Duodenal mucosa (tissue), 2 donors: ENCODE results near the gene LAMC2.

ENCODE experiments used
- H3K27ac ChIP-seq: one replicate; pipeline ENCODE4 v1.7.0; 2013; ENCODE audit warnings: low read depth, low read length
- H3K27me3 ChIP-seq, 2 donors: one replicate each; pipeline ENCODE4 v1.7.0; 2013; ENCODE audit warnings: low read length in 2 of 2, control low read depth in 1 of 2; ENCODE audit not compliant: insufficient read depth in 2 of 2, control insufficient read depth in 1 of 2
- H3K36me3 ChIP-seq, 2 donors: one replicate each; pipeline ENCODE4 v1.7.0; 2013; ENCODE audit warnings: low read length in 2 of 2, control low read depth in 1 of 2; ENCODE audit not compliant: insufficient read depth in 2 of 2, control insufficient read depth in 1 of 2
- H3K4me1 ChIP-seq, 2 donors: one replicate each; pipeline ENCODE4 v1.7.0; 2013; ENCODE audit warnings: low read length in 2 of 2, control low read depth in 1 of 2; ENCODE audit not compliant: insufficient read depth in 2 of 2, control insufficient read depth in 1 of 2
- H3K4me3 ChIP-seq, 2 donors: one replicate each; pipeline ENCODE4 v1.7.0; 2013; ENCODE audit warnings: low read length in 2 of 2, low read depth in 1 of 2
- H3K9ac ChIP-seq, 2 donors: one replicate each; pipeline ENCODE4 v1.7.0; 2013; ENCODE audit warnings: low read length in 2 of 2, low read depth in 1 of 2
- H3K9me3 ChIP-seq, 2 donors: one replicate each; pipeline ENCODE4 v1.7.0; 2013; ENCODE audit warnings: low read length in 2 of 2, control low read depth in 1 of 2; ENCODE audit not compliant: control insufficient read depth in 1 of 2

Gene LAMC2

GRCh38 chr1:183166454-183166853, 19.6 kb upstream of the LAMC2 start:
- Histone ChIP-seq H3K4me3 (no peak overlapping the region), H3K27ac (no peak overlapping the region), H3K9me3 (no peaks in the 10 kb centered on the region), H3K36me3 (no peaks in the 10 kb centered on the region), H3K9ac (no peak overlapping the region), H3K4me1 (no peaks in the 10 kb centered on the region), H3K27me3 (no peaks in the 10 kb centered on the region)

- H3K9me3 ChIP-seq = no peaks in the 10 kb centered on the region
- H3K36me3 ChIP-seq = no peaks in the 10 kb centered on the region
- no peaks in the 10 kb centered on the region for H3K4me1 ChIP-seq
- H3K27me3 ChIP-seq = no peaks in the 10 kb centered on the region
- H3K9ac ChIP-seq = no peak overlapping the region
- no peak overlapping the region for H3K27ac ChIP-seq
- no peak overlapping the region for H3K4me3 ChIP-seq
These were observed 18.4 kb upstream of the LAMC2 start for GRCh38 chr1:183167676-183168075.

GRCh38 chr1:183168308-183168707, 17.8 kb upstream of the LAMC2 start:
- no peaks in the 10 kb centered on the region for H3K9me3 ChIP-seq
- no peaks in the 10 kb centered on the region for H3K27me3 ChIP-seq
- H3K9ac ChIP-seq = no peak overlapping the region
- no peak overlapping the region for H3K4me3 ChIP-seq
- H3K4me1 ChIP-seq = no peaks in the 10 kb centered on the region
- H3K36me3 ChIP-seq = no peaks in the 10 kb centered on the region
- no peak overlapping the region for H3K27ac ChIP-seq

- Histone ChIP-seq H3K36me3 (no peaks in the 10 kb centered on the region), H3K9ac (no peak overlapping the region), H3K27ac (no peak overlapping the region), H3K27me3 (no peaks in the 10 kb centered on the region), H3K4me3 (no peak overlapping the region), H3K9me3 (no peaks in the 10 kb centered on the region), H3K4me1 (peaks cover 0 to 4% of the 10 kb centered on the region in 2 donors)
These were observed 12.2 kb upstream of the LAMC2 start for GRCh38 chr1:183173828-183174227.

GRCh38 chr1:183175631-183176030, 10.4 kb upstream of the LAMC2 start:
- H3K4me3 ChIP-seq = no peak overlapping the region
- no peaks in the 10 kb centered on the region for H3K9me3 ChIP-seq
- no peak overlapping the region for H3K9ac ChIP-seq
- H3K36me3 ChIP-seq = no peaks in the 10 kb centered on the region
- no peaks in the 10 kb centered on the region for H3K27me3 ChIP-seq
- H3K4me1 ChIP-seq = peaks cover 0 to 10% of the 10 kb centered on the region in 2 donors
- H3K27ac ChIP-seq = no peak overlapping the region

- Histone ChIP-seq H3K27me3 (no peaks in the 10 kb centered on the region), H3K9ac (no peak overlapping the region), H3K9me3 (no peaks in the 10 kb centered on the region), H3K4me3 (no peak overlapping the region), H3K4me1 (peaks cover 0 to 13% of the 10 kb centered on the region in 2 donors), H3K36me3 (no peaks in the 10 kb centered on the region), H3K27ac (no peak overlapping the region)
These were observed 7.5 kb upstream of the LAMC2 start for GRCh38 chr1:183178545-183178944.

GRCh38 chr1:183179033-183179432, 7.0 kb upstream of the LAMC2 start:
- Histone ChIP-seq H3K4me3 (no peak overlapping the region), H3K27me3 (no peaks in the 10 kb centered on the region), H3K27ac (no peak overlapping the region)

GRCh38 chr1:183180218-183180617, 5.8 kb upstream of the LAMC2 start:
- Histone ChIP-seq H3K36me3 (no peaks in the 10 kb centered on the region), H3K27ac (no peak overlapping the region), H3K9me3 (no peaks in the 10 kb centered on the region), H3K9ac (no peak overlapping the region), H3K27me3 (no peaks in the 10 kb centered on the region), H3K4me3 (no peak overlapping the region), H3K4me1 (peaks cover 0 to 13% of the 10 kb centered on the region in 2 donors)

More at GRCh38 chr1:183179033-183179432, 7.0 kb upstream of the LAMC2 start:
- H3K36me3 ChIP-seq = no peaks in the 10 kb centered on the region
- peaks cover 0 to 13% of the 10 kb centered on the region in 2 donors for H3K4me1 ChIP-seq
- no peak overlapping the region for H3K9ac ChIP-seq
- no peaks in the 10 kb centered on the region for H3K9me3 ChIP-seq

- Histone ChIP-seq H3K27ac (no peak overlapping the region), H3K9ac (no peak overlapping the region)
These were observed 5.4 kb upstream of the LAMC2 start for GRCh38 chr1:183180634-183181056.

GRCh38 chr1:183186841-183187240, 777 bp downstream of the LAMC2 start:
- Histone ChIP-seq H3K36me3 (no peaks in the 10 kb centered on the region), H3K4me1 (peaks cover 0 to 3% of the 10 kb centered on the region in 2 donors), H3K9ac (peak overlapping the region in 1 of 2 donors; percentile 57), H3K4me3 (peak overlapping the region; percentile 63 to 68), H3K9me3 (no peaks in the 10 kb centered on the region), H3K27me3 (peaks cover 0 to 4% of the 10 kb centered on the region in 2 donors), H3K27ac (no peak overlapping the region)

More at GRCh38 chr1:183180634-183181056, 5.4 kb upstream of the LAMC2 start:
- no peaks in the 10 kb centered on the region for H3K9me3 ChIP-seq
- no peak overlapping the region for H3K4me3 ChIP-seq
- H3K27me3 ChIP-seq = no peaks in the 10 kb centered on the region
- H3K4me1 ChIP-seq = peaks cover 0 to 13% of the 10 kb centered on the region in 2 donors
- no peaks in the 10 kb centered on the region for H3K36me3 ChIP-seq

- Histone ChIP-seq H3K27me3 (peaks cover 0 to 4% of the 10 kb centered on the region in 2 donors), H3K27ac (no peak overlapping the region), H3K9me3 (no peaks in the 10 kb centered on the region), H3K4me1 (peaks cover 0 to 3% of the 10 kb centered on the region in 2 donors), H3K9ac (no peak overlapping the region), H3K4me3 (no peak overlapping the region), H3K36me3 (no peaks in the 10 kb centered on the region)
These were observed 2.2 kb downstream of the LAMC2 start for GRCh38 chr1:183188240-183188639.
